Measurements from ENCODE around the gene CAMKMT.

Gene CAMKMT

GRCh38 chr2:44802777-44803424 lies 441.2 kb downstream of the CAMKMT start:
- Mint-ChIP-seq H3K4me3 (no peak overlapping the region), H3K27ac (no peak overlapping the region), H3K9me3 (no peaks in the 10 kb centered on the region), H3K27me3 (peaks cover 91% of the 10 kb centered on the region), H3K4me1 (ENCODE audit: low read depth) (peaks cover 14% of the 10 kb centered on the region), H3K36me3 (ENCODE audit: low read depth) (no peaks in the 10 kb centered on the region)
- DNase-seq = no peak

DNA sequence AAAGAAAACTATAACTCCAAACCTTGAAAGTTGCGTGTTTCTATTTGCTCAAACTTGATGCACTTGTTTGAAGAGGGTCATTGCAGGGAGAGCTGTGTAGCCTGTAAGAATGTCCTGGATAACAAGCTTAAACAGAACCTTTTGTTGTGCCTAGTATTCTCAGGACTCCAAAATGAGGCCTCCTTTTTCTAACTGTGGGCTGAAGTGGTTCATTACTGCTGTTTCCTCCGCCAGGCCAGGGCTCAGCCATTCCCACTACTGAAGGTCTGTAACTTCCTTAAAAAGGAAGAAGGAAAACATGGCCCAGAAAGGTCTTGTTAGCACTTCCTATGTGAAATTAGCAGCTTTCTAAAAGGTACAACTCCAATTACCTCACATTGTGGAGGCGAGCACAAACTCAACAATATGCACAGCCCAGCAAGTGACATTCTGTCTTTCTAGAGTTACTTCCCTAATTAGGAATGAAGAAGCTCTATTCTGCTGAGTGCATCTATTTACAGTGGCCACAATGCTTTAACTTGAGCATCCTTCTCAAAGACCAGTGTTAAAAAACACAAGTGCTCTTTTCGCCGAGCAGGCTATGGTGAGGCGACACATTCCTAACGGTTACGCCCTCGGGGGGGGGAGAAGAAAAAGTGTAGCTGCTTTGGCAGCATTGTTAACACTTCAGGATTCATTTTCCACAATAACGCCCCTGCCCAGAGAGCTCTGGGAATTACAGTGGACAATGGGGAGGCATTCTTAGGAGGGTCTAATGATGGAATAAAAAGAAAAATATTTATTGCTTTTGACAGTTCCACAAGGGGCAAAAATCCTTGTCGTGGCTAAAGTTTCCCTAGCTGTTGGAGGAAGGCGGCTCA lies 442.9 kb downstream of the CAMKMT start:
- no peak overlapping the region for H3K27ac Mint-ChIP-seq
- peaks cover 91% of the 10 kb centered on the region for H3K27me3 Mint-ChIP-seq
- no peak for DNase-seq
- H3K36me3 Mint-ChIP-seq (ENCODE audit: low read depth) = no peaks in the 10 kb centered on the region
- no peaks in the 10 kb centered on the region for H3K9me3 Mint-ChIP-seq
- H3K4me3 Mint-ChIP-seq = no peak overlapping the region
- H3K4me1 Mint-ChIP-seq (ENCODE audit: low read depth) = peaks cover 14% of the 10 kb centered on the region

GRCh38 chr2:44805401-44806235 lies 443.9 kb downstream of the CAMKMT start:
- peaks cover 90% of the 10 kb centered on the region for H3K27me3 Mint-ChIP-seq
- H3K36me3 Mint-ChIP-seq (ENCODE audit: low read depth) = no peaks in the 10 kb centered on the region
- DNase-seq = no peak
- no peak overlapping the region for H3K4me3 Mint-ChIP-seq
- H3K27ac Mint-ChIP-seq = no peak overlapping the region
- H3K4me1 Mint-ChIP-seq (ENCODE audit: low read depth) = peaks cover 14% of the 10 kb centered on the region
- H3K9me3 Mint-ChIP-seq = no peaks in the 10 kb centered on the region

GRCh38 chr2:44807201-44808025 lies 445.7 kb downstream of the CAMKMT start:
- peaks cover 4% of the 10 kb centered on the region for H3K4me1 Mint-ChIP-seq (ENCODE audit: low read depth)
- no peak overlapping the region for H3K27ac Mint-ChIP-seq
- H3K9me3 Mint-ChIP-seq = no peaks in the 10 kb centered on the region
- H3K36me3 Mint-ChIP-seq (ENCODE audit: low read depth) = no peaks in the 10 kb centered on the region
- no peak for DNase-seq
- H3K4me3 Mint-ChIP-seq = no peak overlapping the region
- H3K27me3 Mint-ChIP-seq = peaks cover 91% of the 10 kb centered on the region

- Mint-ChIP-seq H3K9me3 (no peaks in the 10 kb centered on the region), H3K36me3 (ENCODE audit: low read depth) (no peaks in the 10 kb centered on the region), H3K4me3 (no peak overlapping the region), H3K4me1 (ENCODE audit: low read depth) (peaks cover 1% of the 10 kb centered on the region), H3K27me3 (peaks cover 88% of the 10 kb centered on the region), H3K27ac (no peak overlapping the region)
- no peak for DNase-seq
Measured at GRCh38 chr2:44810892-44811530, 449.3 kb downstream of the CAMKMT start.

GRCh38 chr2:44813165-44813564 lies 451.4 kb downstream of the CAMKMT start:
- Mint-ChIP-seq H3K27me3 (peaks cover 80% of the 10 kb centered on the region), H3K9me3 (no peaks in the 10 kb centered on the region), H3K4me3 (no peak overlapping the region), H3K27ac (no peak overlapping the region), H3K36me3 (ENCODE audit: low read depth) (no peaks in the 10 kb centered on the region), H3K4me1 (ENCODE audit: low read depth) (no peaks in the 10 kb centered on the region)
- DNase-seq = no peak

DNA sequence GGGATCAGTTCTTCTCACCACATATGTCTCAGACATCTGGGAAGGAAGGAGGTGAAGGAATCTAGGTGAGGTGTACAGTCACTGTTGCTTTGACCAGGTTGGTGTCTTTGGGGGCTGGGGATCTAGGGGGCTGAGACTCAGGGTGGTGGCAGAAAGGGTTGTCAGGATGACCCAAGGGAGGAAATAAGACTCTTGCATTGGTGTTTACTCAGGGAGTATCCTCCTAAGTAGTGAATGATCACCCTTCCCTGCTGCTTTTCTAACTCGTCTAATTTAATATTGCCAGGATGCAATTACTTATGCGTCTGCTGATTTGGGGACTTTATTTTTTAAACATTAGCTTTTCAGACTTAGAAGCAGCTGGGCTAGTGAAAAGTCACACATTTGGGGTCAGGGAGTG lies 451.9 kb downstream of the CAMKMT start:
- H3K27ac Mint-ChIP-seq = no peak overlapping the region
- no peaks in the 10 kb centered on the region for H3K36me3 Mint-ChIP-seq (ENCODE audit: low read depth)
- no peak overlapping the region for H3K4me3 Mint-ChIP-seq
- H3K27me3 Mint-ChIP-seq = peaks cover 76% of the 10 kb centered on the region
- no peaks in the 10 kb centered on the region for H3K9me3 Mint-ChIP-seq
- H3K4me1 Mint-ChIP-seq (ENCODE audit: low read depth) = no peaks in the 10 kb centered on the region
- no peak for DNase-seq

GRCh38 chr2:44817256-44817655 lies 455.5 kb downstream of the CAMKMT start:
- Mint-ChIP-seq H3K4me3 (no peak overlapping the region), H3K9me3 (no peaks in the 10 kb centered on the region), H3K27me3 (peaks cover 49% of the 10 kb centered on the region), H3K27ac (no peak overlapping the region), H3K4me1 (ENCODE audit: low read depth) (no peaks in the 10 kb centered on the region), H3K36me3 (ENCODE audit: low read depth) (no peaks in the 10 kb centered on the region)
- no peak for DNase-seq

GRCh38 chr2:44817673-44818335 lies 456.1 kb downstream of the CAMKMT start:
- no peak overlapping the region for H3K27ac Mint-ChIP-seq
- peaks cover 44% of the 10 kb centered on the region for H3K27me3 Mint-ChIP-seq
- no peak for DNase-seq
- H3K9me3 Mint-ChIP-seq = no peaks in the 10 kb centered on the region
- no peaks in the 10 kb centered on the region for H3K36me3 Mint-ChIP-seq (ENCODE audit: low read depth)
- no peak overlapping the region for H3K4me3 Mint-ChIP-seq
- no peaks in the 10 kb centered on the region for H3K4me1 Mint-ChIP-seq (ENCODE audit: low read depth)

- H3K4me1 Mint-ChIP-seq (ENCODE audit: low read depth) = no peaks in the 10 kb centered on the region
- H3K9me3 Mint-ChIP-seq = no peaks in the 10 kb centered on the region
- no peak overlapping the region for H3K27ac Mint-ChIP-seq
- H3K27me3 Mint-ChIP-seq = peaks cover 35% of the 10 kb centered on the region
- no peak overlapping the region for H3K4me3 Mint-ChIP-seq
- no peaks in the 10 kb centered on the region for H3K36me3 Mint-ChIP-seq (ENCODE audit: low read depth)
- no peak for DNase-seq
Measured at GRCh38 chr2:44819061-44819460, 457.3 kb downstream of the CAMKMT start.

DNA sequence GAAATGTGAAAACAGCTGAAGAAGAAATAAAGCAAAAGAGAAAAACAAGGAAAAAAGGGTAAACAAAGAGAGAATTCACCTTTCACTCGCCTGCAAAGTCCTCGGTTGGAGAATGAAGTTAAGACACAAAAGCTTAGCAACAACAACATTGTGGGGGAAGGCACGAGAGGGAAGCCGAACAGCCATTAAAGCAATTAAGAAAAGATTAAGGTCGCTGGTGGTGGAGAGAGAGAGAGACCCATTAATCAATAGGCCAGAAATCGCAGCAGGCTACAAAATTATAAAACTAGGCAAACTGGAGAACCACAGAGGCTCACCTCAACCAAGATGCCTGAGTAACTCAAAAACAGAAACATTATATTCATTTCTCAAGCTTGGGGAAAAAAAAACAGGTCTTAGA lies 459.8 kb downstream of the CAMKMT start:
- Mint-ChIP-seq H3K27ac (no peak overlapping the region), H3K27me3 (peaks cover 17% of the 10 kb centered on the region), H3K4me3 (no peak overlapping the region), H3K36me3 (ENCODE audit: low read depth) (no peaks in the 10 kb centered on the region), H3K4me1 (ENCODE audit: low read depth) (no peaks in the 10 kb centered on the region), H3K9me3 (no peaks in the 10 kb centered on the region)
- DNase-seq = no peak

DNA sequence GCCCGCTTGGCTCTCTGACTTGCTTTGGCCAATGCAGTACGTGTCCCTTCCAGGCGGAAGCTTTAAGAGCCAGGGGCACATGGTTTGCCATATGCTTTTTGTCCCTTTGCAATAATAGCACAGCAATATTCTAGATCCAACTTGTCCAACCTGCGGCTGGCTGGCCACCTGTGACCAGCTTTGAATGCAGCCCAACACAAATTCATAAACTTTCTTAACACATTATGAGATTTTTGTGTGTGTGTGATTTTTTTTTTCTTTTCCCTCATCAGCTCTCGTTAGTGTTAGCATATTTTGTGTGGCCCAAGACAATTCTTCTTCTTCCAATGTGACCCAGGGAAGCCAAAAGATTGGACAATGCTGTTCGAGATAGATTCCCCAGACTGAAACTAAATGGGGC lies 460.4 kb downstream of the CAMKMT start:
- Mint-ChIP-seq H3K27me3 (peaks cover 16% of the 10 kb centered on the region), H3K4me3 (no peak overlapping the region), H3K4me1 (ENCODE audit: low read depth) (no peaks in the 10 kb centered on the region), H3K27ac (no peak overlapping the region), H3K36me3 (ENCODE audit: low read depth) (no peaks in the 10 kb centered on the region), H3K9me3 (no peaks in the 10 kb centered on the region)
- DNase-seq = no peak

All from activated T-cell treated with anti-CD3 and anti-CD28 coated beads, Interleukin-2, amount 50 U/mL, for 24 hours (primary cell).